HL-60 (cell line): ENCODE data around the gene RPA1.

Source experiments
- CTCF ChIP-seq: IDR thresholded peaks from one replicate; pipeline ENCODE4 v1.5.1; 2011; ENCODE audit warnings: low read length, control low read depth, inconsistent platforms; ENCODE audit not compliant: insufficient read depth
- POLR2AphosphoS5 ChIP-seq: IDR thresholded peaks from 2 replicates; pipeline ENCODE4 v1.6.1; 2012; ENCODE audit warnings: low read depth
- REST ChIP-seq: IDR thresholded peaks from 2 replicates; pipeline ENCODE4 v1.6.1; 2012; ENCODE audit warnings: low read depth; ENCODE audit not compliant: insufficient replicate concordance

GRCh38 chr17:1786708-1787107 is 43.1 kb upstream of the RPA1 start:
- TF ChIP-seq CTCF (no peak), REST (no peak), POLR2AphosphoS5 (no peak)
